ENCODE results near the gene DSG3. TPM values are rescaled to one million over a fixed set of nuclear protein-coding genes. Genes with fewer than 3 reads are reported as not detected.
"Not testable (repeated sequence)": the region's sequence is repeated elsewhere in the genome, so short reads cannot be mapped to it uniquely, and the experiment has no call there.

Gene DSG3
- total RNA-seq, 1 donor from 2014 or later, result not detected

- H3K36me3 Mint-ChIP-seq (ENCODE audit: low read depth), result no peaks in the 10 kb centered on the region
- peaks cover 3% of the 10 kb centered on the region for H3K27me3 Mint-ChIP-seq (ENCODE audit: low read depth)
- H3K9me3 Mint-ChIP-seq, result no peaks in the 10 kb centered on the region
- H3K27ac Mint-ChIP-seq (ENCODE audit: unreplicated experiment), result no peak overlapping the region
- no peak overlapping the region for H3K4me3 Mint-ChIP-seq
- no peak for TF ChIP-seq CTCF (conservative IDR thresholded peaks at IDR 0.05)
- DNase-seq (ENCODE audit: low read depth, low spot score), result no peak
- no peaks in the 10 kb centered on the region for H3K4me1 Mint-ChIP-seq
These were observed 42.8 kb downstream of the DSG3 start for GRCh38 chr18:31490387-31490786.

- DNase-seq (ENCODE audit: low read depth, low spot score), result no peak
- Mint-ChIP-seq H3K27ac (ENCODE audit: unreplicated experiment) (no peak overlapping the region), H3K4me1 (no peaks in the 10 kb centered on the region), H3K4me3 (no peak overlapping the region), H3K27me3 (ENCODE audit: low read depth) (peaks cover 7% of the 10 kb centered on the region), H3K9me3 (no peaks in the 10 kb centered on the region), H3K36me3 (ENCODE audit: low read depth) (no peaks in the 10 kb centered on the region)
- TF ChIP-seq CTCF (conservative IDR thresholded peaks at IDR 0.05), result no peak
These were observed 43.3 kb downstream of the DSG3 start for GRCh38 chr18:31490833-31491232.

- DNase-seq (ENCODE audit: low read depth, low spot score), result no peak
- no peaks in the 10 kb centered on the region for H3K9me3 Mint-ChIP-seq
- no peaks in the 10 kb centered on the region for H3K4me1 Mint-ChIP-seq
- no peak overlapping the region for H3K4me3 Mint-ChIP-seq
- H3K27ac Mint-ChIP-seq (ENCODE audit: unreplicated experiment), result no peak overlapping the region
- H3K27me3 Mint-ChIP-seq (ENCODE audit: low read depth), result peaks cover 11% of the 10 kb centered on the region
- no peaks in the 10 kb centered on the region for H3K36me3 Mint-ChIP-seq (ENCODE audit: low read depth)
- TF ChIP-seq CTCF (conservative IDR thresholded peaks at IDR 0.05), result no peak
These were observed 44.0 kb downstream of the DSG3 start for GRCh38 chr18:31491586-31491985.

GRCh38 chr18:31492671-31493070, 45.1 kb downstream of the DSG3 start:
- Mint-ChIP-seq H3K4me3 (no peak overlapping the region), H3K9me3 (no peaks in the 10 kb centered on the region), H3K27ac (ENCODE audit: unreplicated experiment) (no peak overlapping the region), H3K4me1 (no peaks in the 10 kb centered on the region), H3K36me3 (ENCODE audit: low read depth) (no peaks in the 10 kb centered on the region), H3K27me3 (ENCODE audit: low read depth) (peaks cover 18% of the 10 kb centered on the region)
- DNase-seq (ENCODE audit: low read depth, low spot score), result no peak
- TF ChIP-seq CTCF (conservative IDR thresholded peaks at IDR 0.05), result no peak

- Mint-ChIP-seq H3K36me3 (ENCODE audit: low read depth) (no peaks in the 10 kb centered on the region), H3K4me1 (no peaks in the 10 kb centered on the region), H3K9me3 (no peaks in the 10 kb centered on the region), H3K27me3 (ENCODE audit: low read depth) (peaks cover 18% of the 10 kb centered on the region), H3K4me3 (no peak overlapping the region), H3K27ac (ENCODE audit: unreplicated experiment) (no peak overlapping the region)
- no peak for DNase-seq (ENCODE audit: low read depth, low spot score)
- no peak for TF ChIP-seq CTCF (conservative IDR thresholded peaks at IDR 0.05)
These were observed 45.6 kb downstream of the DSG3 start for GRCh38 chr18:31493171-31493570.

- Mint-ChIP-seq H3K27ac (ENCODE audit: unreplicated experiment) (no peak overlapping the region), H3K4me3 (no peak overlapping the region)
These were observed 46.4 kb downstream of the DSG3 start for GRCh38 chr18:31493941-31494340.

GRCh38 chr18:31494705-31495244, 47.2 kb downstream of the DSG3 start:
- not testable (repeated sequence) for H3K36me3 Mint-ChIP-seq (ENCODE audit: low read depth); H3K4me1 Mint-ChIP-seq; DNase-seq (ENCODE audit: low read depth, low spot score); H3K4me3 Mint-ChIP-seq; H3K27ac Mint-ChIP-seq (ENCODE audit: unreplicated experiment); H3K9me3 Mint-ChIP-seq
- H3K27me3 Mint-ChIP-seq (ENCODE audit: low read depth), result peaks cover 29% of the 10 kb centered on the region

More at GRCh38 chr18:31493941-31494340, 46.4 kb downstream of the DSG3 start:
- Mint-ChIP-seq H3K27me3 (ENCODE audit: low read depth) (peaks cover 23% of the 10 kb centered on the region), H3K36me3 (ENCODE audit: low read depth) (no peaks in the 10 kb centered on the region), H3K4me1 (peaks cover 2% of the 10 kb centered on the region), H3K9me3 (no peaks in the 10 kb centered on the region)
- no peak for DNase-seq (ENCODE audit: low read depth, low spot score)
- TF ChIP-seq CTCF (conservative IDR thresholded peaks at IDR 0.05), result no peak
